Mesenchymal stem cell (in vitro differentiated cells and primary cell): Measurements from ENCODE around the gene PRR5.
A peak's percentile ranks its signal among the peaks of the same experiment; 100 is the strongest.

ENCODE experiments used
- DNase-seq: peaks from one replicate; pipeline ENCODE4 v3.0.0-alpha.2; 2013
- H2AFZ ChIP-seq: one replicate; pipeline ENCODE4 v1.6.1; 2013; ENCODE audit warnings: low read depth, mild to moderate bottlenecking, control low read depth, inconsistent platforms, low read length, moderate library complexity
- H2AK5ac ChIP-seq: 2 replicates; pipeline ENCODE4 v1.6.1; 2013; ENCODE audit warnings: low read length, moderate library complexity, mild to moderate bottlenecking, inconsistent platforms; ENCODE audit not compliant: severe bottlenecking
- H2BK120ac ChIP-seq: one replicate; pipeline ENCODE4 v1.6.1; 2013; ENCODE audit warnings: low read depth, mild to moderate bottlenecking, inconsistent platforms, low read length, moderate library complexity
- H2BK12ac ChIP-seq, 2 experiments: one replicate each; pipeline ENCODE4 v1.6.1; 2013; ENCODE audit warnings: inconsistent platforms in 2 of 2, low read length in 2 of 2, mild to moderate bottlenecking in 2 of 2, moderate library complexity in 2 of 2, control low read depth in 1 of 2
- H2BK15ac ChIP-seq: one replicate; pipeline ENCODE4 v1.6.1; 2013; ENCODE audit warnings: mild to moderate bottlenecking, low read depth, inconsistent platforms; ENCODE audit not compliant: poor library complexity, severe bottlenecking
- H2BK5ac ChIP-seq: 2 replicates; pipeline ENCODE4 v1.6.1; 2013; ENCODE audit warnings: low read depth, mild to moderate bottlenecking, low read length, control low read depth, inconsistent platforms; ENCODE audit not compliant: poor library complexity, severe bottlenecking
- H3K14ac ChIP-seq, 2 experiments: one replicate each; pipeline ENCODE4 v1.6.1; 2013; ENCODE audit warnings: inconsistent platforms in 2 of 2, low read length in 2 of 2, control low read depth in 1 of 2, mild to moderate bottlenecking in 1 of 2, moderate library complexity in 1 of 2
- H3K18ac ChIP-seq, 2 experiments: one replicate each; pipeline ENCODE4 v1.6.1; 2013; ENCODE audit warnings: inconsistent platforms in 2 of 2, low read length in 2 of 2, control low read depth in 1 of 2, low read depth in 1 of 2, mild to moderate bottlenecking in 1 of 2
- H3K23ac ChIP-seq, 2 experiments: one replicate each; pipeline ENCODE4 v1.6.1; 2013; ENCODE audit warnings: inconsistent platforms in 2 of 2, low read length in 2 of 2, mild to moderate bottlenecking in 2 of 2, moderate library complexity in 2 of 2, control low read depth in 1 of 2
- H3K27ac ChIP-seq: 2 replicates; pipeline ENCODE4 v1.5.1; 2013; ENCODE audit warnings: mild to moderate bottlenecking, moderate library complexity, low read length, control low read depth, inconsistent platforms; ENCODE audit not compliant: poor library complexity, severe bottlenecking
- H3K27me3 ChIP-seq, 2 experiments: 2 replicates each; pipeline versions ENCODE4 v1.6.1 to v1.7.0; 2013; ENCODE audit warnings: low read length in 2 of 2, mild to moderate bottlenecking in 2 of 2, moderate library complexity in 2 of 2, control low read depth in 1 of 2, inconsistent platforms in 1 of 2; ENCODE audit not compliant: control insufficient read depth in 1 of 2, insufficient read depth in 1 of 2
- H3K36me3 ChIP-seq, 2 experiments: 2 replicates each; pipeline versions ENCODE4 v1.6.1 to v1.7.0; 2013; ENCODE audit warnings: low read length in 2 of 2, control low read depth in 1 of 2, inconsistent platforms in 1 of 2, low read depth in 1 of 2, mild to moderate bottlenecking in 1 of 2; ENCODE audit not compliant: insufficient read depth in 2 of 2, control insufficient read depth in 1 of 2
- H3K4ac ChIP-seq, 2 experiments: one replicate each; pipeline ENCODE4 v1.6.1; 2013; ENCODE audit warnings: inconsistent platforms in 2 of 2, low read length in 2 of 2, mild to moderate bottlenecking in 2 of 2, moderate library complexity in 2 of 2, control low read depth in 1 of 2, low read depth in 1 of 2
- H3K4me1 ChIP-seq: 2 replicates; pipeline ENCODE4 v1.6.1; 2013; ENCODE audit warnings: low read depth, low read length, control low read depth; ENCODE audit not compliant: control insufficient read depth, insufficient read depth
- H3K4me2 ChIP-seq: 2 replicates; pipeline ENCODE4 v1.6.1; 2013; ENCODE audit warnings: low read length, mild to moderate bottlenecking, inconsistent platforms; ENCODE audit not compliant: poor library complexity, severe bottlenecking
- H3K4me3 ChIP-seq, 2 experiments: 2 replicates each; pipeline versions ENCODE4 v1.5.1 to v1.7.0; 2013; ENCODE audit warnings: low read length in 2 of 2, mild to moderate bottlenecking in 2 of 2, control low read depth in 1 of 2, low read depth in 1 of 2; ENCODE audit not compliant: insufficient read depth in 1 of 2
- H3K79me1 ChIP-seq: replicated peaks from 2 replicates; pipeline ENCODE4 v1.6.1; 2013; ENCODE audit warnings: mild to moderate bottlenecking, control low read depth, low read length, inconsistent platforms; ENCODE audit not compliant: poor library complexity, severe bottlenecking
- H3K9ac ChIP-seq: 2 replicates; pipeline ENCODE4 v1.7.0; 2013; ENCODE audit warnings: mild to moderate bottlenecking, low read length, moderate library complexity
- H3K9me3 ChIP-seq: 2 replicates; pipeline ENCODE4 v1.7.0; 2013; ENCODE audit warnings: mild to moderate bottlenecking, low read length; ENCODE audit not compliant: control insufficient read depth
- H4K8ac ChIP-seq: one replicate; pipeline ENCODE4 v1.6.1; 2013; ENCODE audit warnings: inconsistent platforms, mild to moderate bottlenecking, low read length, moderate library complexity
- H4K91ac ChIP-seq: one replicate; pipeline ENCODE4 v1.6.1; 2013; ENCODE audit warnings: mild to moderate bottlenecking, low read length, inconsistent platforms
- WGBS: methylation state at CpG from one replicate; pipeline ENCODE4 v1.1.7; 2013; ENCODE audit warnings: mixed read lengths; 5-methylcytosine and 5-hydroxymethylcytosine counted together

Gene PRR5

DNA sequence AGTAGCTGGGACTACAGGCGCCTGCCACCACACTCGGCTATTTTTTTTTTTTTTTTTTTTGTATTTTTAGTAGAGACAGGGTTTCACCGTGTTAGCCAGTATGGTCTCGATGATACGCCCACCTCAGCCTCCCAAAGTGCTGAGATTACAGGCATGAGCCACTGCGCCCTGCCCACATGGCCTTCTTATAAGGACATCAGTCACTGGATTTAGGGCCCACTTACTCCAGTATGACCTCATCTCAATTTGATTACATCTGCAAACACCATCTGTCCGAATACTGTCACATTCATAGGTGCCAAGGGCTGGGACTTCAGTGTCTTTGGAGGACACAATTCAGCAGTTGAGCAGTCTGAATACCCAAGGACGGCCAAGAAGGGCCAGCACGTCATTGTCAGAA is 8.2 kb upstream of the PRR5 start:
- no peak overlapping the region for H3K4me3 ChIP-seq

DNA sequence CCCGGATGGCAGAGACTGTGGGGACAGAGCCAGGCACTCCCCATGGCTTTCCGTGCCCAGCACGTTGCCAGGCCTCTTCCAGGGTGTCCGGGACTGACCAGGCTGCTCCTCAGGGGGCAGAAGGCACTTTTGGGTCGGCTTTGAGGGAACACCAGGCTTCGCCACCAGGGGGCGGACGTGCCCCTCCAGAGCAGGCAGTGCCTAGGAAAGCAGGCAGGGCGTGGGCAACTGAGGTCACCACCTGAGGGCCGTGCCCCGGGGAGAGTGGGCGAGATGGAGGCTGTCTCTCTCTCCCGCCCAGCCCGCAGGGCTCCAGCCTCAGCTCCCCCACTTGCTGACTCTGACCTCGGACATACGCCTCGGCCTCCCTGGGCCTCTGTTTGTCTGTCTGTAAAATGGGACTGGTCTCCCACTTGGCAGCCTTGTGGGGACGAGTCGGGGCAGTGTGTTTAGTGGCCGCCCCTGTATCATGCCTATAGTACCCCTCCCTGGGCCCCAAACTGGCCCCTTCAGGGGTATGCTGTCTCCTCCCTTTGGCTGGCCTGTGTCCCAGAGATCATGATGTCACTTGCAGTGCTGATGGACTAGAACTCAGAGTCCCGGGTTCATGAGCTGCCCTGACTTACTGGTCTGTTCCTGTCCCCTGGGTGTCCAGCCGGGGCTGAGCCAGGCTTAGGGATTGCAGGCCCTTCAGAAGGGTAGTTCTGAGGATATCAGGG is 4.4 kb upstream of the PRR5 start:
- Histone ChIP-seq H3K4me1 (peaks cover 34% of the 10 kb centered on the region), H3K9me3 (no peaks in the 10 kb centered on the region), H3K27ac (peak overlapping the region; percentile 96), H3K23ac (no peak overlapping the region), H2BK120ac (no peak overlapping the region), H3K14ac (no peak overlapping the region), H2AFZ (no peak overlapping the region), H3K79me1 (no peaks in the 10 kb centered on the region), H4K8ac (no peak overlapping the region), H3K9ac (peak overlapping the region; percentile 69), H3K27me3 (no peaks in the 10 kb centered on the region), H2AK5ac (peak overlapping the region; percentile 99), H3K4ac (peak overlapping the region in 1 of 2 experiments; percentile 61), H2BK15ac (no peak overlapping the region), H3K36me3 (peaks cover 0 to 2% of the 10 kb centered on the region in 2 experiments), H2BK12ac (peak overlapping the region; percentile 72 to 78), H4K91ac (peak overlapping the region; percentile 79), H2BK5ac (peak overlapping the region; percentile 59), H3K4me3 (no peak overlapping the region), H3K4me2 (no peak overlapping the region), H3K18ac (peak overlapping the region; percentile 43 to 84)
- peak; percentile 64 for DNase-seq
- WGBS = 38% methylated on average over 20 of the region's 22 CpGs

More for the DNA sequence above, 8.2 kb upstream of the PRR5 start:
- H3K23ac ChIP-seq = no peak overlapping the region
- H3K14ac ChIP-seq = no peak overlapping the region
- H4K8ac ChIP-seq = no peak overlapping the region
- H2BK5ac ChIP-seq = no peak overlapping the region
- H2AK5ac ChIP-seq = no peak overlapping the region
- no peak overlapping the region for H3K27ac ChIP-seq
- H3K18ac ChIP-seq = no peak overlapping the region
- H2BK12ac ChIP-seq = no peak overlapping the region
- no peak overlapping the region for H2BK120ac ChIP-seq
- H2AFZ ChIP-seq = no peak overlapping the region
- no peak overlapping the region for H3K4ac ChIP-seq
- no peak for DNase-seq
- H3K27me3 ChIP-seq = no peaks in the 10 kb centered on the region
- WGBS = 88% methylated on average over 7 of the region's 9 CpGs
- peaks cover 0 to 2% of the 10 kb centered on the region in 2 experiments for H3K36me3 ChIP-seq
- H3K4me1 ChIP-seq = peaks cover 26% of the 10 kb centered on the region
- no peaks in the 10 kb centered on the region for H3K79me1 ChIP-seq
- H4K91ac ChIP-seq = no peak overlapping the region
- no peak overlapping the region for H2BK15ac ChIP-seq
- no peak overlapping the region for H3K9ac ChIP-seq
- no peak overlapping the region for H3K4me2 ChIP-seq
- H3K9me3 ChIP-seq = no peaks in the 10 kb centered on the region

- Histone ChIP-seq H3K27me3 (peaks cover 0 to 8% of the 10 kb centered on the region in 2 experiments), H4K8ac (peak overlapping the region; percentile 88), H3K27ac (peak overlapping the region; percentile 96), H3K9ac (peak overlapping the region; percentile 69), H3K23ac (no peak overlapping the region), H3K4me2 (peak overlapping the region; percentile 51), H3K79me1 (peaks cover 3% of the 10 kb centered on the region), H3K14ac (no peak overlapping the region), H3K9me3 (no peaks in the 10 kb centered on the region), H3K4me3 (peak overlapping the region in 1 of 2 experiments; percentile 11), H4K91ac (no peak overlapping the region), H3K4ac (peak overlapping the region in 1 of 2 experiments; percentile 63), H2AFZ (peak overlapping the region; percentile 6), H2BK5ac (peak overlapping the region; percentile 84), H3K36me3 (no peaks in the 10 kb centered on the region), H2BK15ac (peak overlapping the region; percentile 53), H3K18ac (peak overlapping the region; percentile 37 to 69), H2BK12ac (peak overlapping the region; percentile 52 to 78), H3K4me1 (peaks cover 41% of the 10 kb centered on the region), H2AK5ac (peak overlapping the region; percentile 99), H2BK120ac (peak overlapping the region; percentile 23)
- peak; percentile 80 for DNase-seq
- WGBS = 45% methylated on average over 22 of the region's 23 CpGs
Observed at GRCh38 chr22:44698531-44699421, 3.2 kb upstream of the PRR5 start.

DNA sequence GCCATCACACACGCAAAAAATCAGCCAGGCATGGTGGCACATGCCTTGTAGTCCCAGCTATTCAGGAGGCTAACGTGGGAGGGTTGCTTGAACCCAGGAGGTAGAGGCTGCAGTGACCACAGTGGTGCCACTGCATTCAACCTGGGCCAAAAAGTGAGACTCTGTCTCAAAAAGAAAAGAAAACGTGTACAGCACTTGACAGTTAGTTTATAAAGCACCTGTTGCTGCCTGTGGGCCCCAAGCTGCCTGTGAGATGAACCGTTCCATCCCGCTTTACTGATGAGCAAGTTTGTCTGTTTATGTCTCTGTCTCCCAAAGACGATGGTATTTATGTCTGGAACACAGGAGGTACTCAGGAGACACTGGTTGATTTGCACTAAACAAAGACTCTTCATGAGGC is 1.5 kb upstream of the PRR5 start:
- no peak overlapping the region for H2BK5ac ChIP-seq
- peaks cover 0 to 11% of the 10 kb centered on the region in 2 experiments for H3K36me3 ChIP-seq
- H3K23ac ChIP-seq = no peak overlapping the region
- H4K8ac ChIP-seq = no peak overlapping the region
- H3K4me2 ChIP-seq = no peak overlapping the region
- H3K27ac ChIP-seq = peak overlapping the region; percentile 46
- H3K9ac ChIP-seq = no peak overlapping the region
- peak overlapping the region in 1 of 2 experiments; percentile 58 for H3K18ac ChIP-seq
- H2BK15ac ChIP-seq = no peak overlapping the region
- no peak overlapping the region for H4K91ac ChIP-seq
- peaks cover 51% of the 10 kb centered on the region for H3K4me1 ChIP-seq
- peak overlapping the region; percentile 91 for H2AK5ac ChIP-seq
- H2AFZ ChIP-seq = no peak overlapping the region
- peaks cover 13% of the 10 kb centered on the region for H3K79me1 ChIP-seq
- 71% methylated on average over 5 of the region's 6 CpGs for WGBS
- H3K4ac ChIP-seq = no peak overlapping the region
- no peak overlapping the region for H2BK120ac ChIP-seq
- DNase-seq = peak; percentile 49
- peak overlapping the region in 1 of 2 experiments; percentile 79 for H2BK12ac ChIP-seq
- H3K4me3 ChIP-seq = no peak overlapping the region
- peaks cover 0 to 9% of the 10 kb centered on the region in 2 experiments for H3K27me3 ChIP-seq
- H3K9me3 ChIP-seq = no peaks in the 10 kb centered on the region
- H3K14ac ChIP-seq = peak overlapping the region in 1 of 2 experiments; percentile 35
